ENCODE measurements around the gene NELFE. TPM values are rescaled to one million over a fixed set of nuclear protein-coding genes. Genes with fewer than 3 reads are reported as not detected.
"Not testable (repeated sequence)": the region's sequence is repeated elsewhere in the genome, so short reads cannot be mapped to it uniquely, and the experiment has no call there.

The NELFE gene, protein sequence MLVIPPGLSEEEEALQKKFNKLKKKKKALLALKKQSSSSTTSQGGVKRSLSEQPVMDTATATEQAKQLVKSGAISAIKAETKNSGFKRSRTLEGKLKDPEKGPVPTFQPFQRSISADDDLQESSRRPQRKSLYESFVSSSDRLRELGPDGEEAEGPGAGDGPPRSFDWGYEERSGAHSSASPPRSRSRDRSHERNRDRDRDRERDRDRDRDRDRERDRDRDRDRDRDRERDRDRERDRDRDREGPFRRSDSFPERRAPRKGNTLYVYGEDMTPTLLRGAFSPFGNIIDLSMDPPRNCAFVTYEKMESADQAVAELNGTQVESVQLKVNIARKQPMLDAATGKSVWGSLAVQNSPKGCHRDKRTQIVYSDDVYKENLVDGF
- total RNA-seq (2022) (141 and 157 TPM in 2 replicates), Bru-seq, nascent RNA (percentile 81 among the genes with signal in this experiment), BruChase-seq, experiment 1, labeled RNA remaining after a 6-hour chase (percentile 89 among the genes with signal in this experiment), BruChase-seq, experiment 2, labeled RNA remaining after a 2-hour chase (percentile 80 among the genes with signal in this experiment)
- long read RNA-seq, transcript NELFE-208 (10 exons, 1,543 nt): minor isoform, 11 of 329 reads
- long read RNA-seq, transcript NELFE-202 (11 exons, 1,584 nt): major isoform, 240 of 329 reads
- long read RNA-seq, partial matches to known transcripts: 19 of 329 reads
- long read RNA-seq, other reads (novel, unspliced or antisense): 59 of 329 reads

DNA sequence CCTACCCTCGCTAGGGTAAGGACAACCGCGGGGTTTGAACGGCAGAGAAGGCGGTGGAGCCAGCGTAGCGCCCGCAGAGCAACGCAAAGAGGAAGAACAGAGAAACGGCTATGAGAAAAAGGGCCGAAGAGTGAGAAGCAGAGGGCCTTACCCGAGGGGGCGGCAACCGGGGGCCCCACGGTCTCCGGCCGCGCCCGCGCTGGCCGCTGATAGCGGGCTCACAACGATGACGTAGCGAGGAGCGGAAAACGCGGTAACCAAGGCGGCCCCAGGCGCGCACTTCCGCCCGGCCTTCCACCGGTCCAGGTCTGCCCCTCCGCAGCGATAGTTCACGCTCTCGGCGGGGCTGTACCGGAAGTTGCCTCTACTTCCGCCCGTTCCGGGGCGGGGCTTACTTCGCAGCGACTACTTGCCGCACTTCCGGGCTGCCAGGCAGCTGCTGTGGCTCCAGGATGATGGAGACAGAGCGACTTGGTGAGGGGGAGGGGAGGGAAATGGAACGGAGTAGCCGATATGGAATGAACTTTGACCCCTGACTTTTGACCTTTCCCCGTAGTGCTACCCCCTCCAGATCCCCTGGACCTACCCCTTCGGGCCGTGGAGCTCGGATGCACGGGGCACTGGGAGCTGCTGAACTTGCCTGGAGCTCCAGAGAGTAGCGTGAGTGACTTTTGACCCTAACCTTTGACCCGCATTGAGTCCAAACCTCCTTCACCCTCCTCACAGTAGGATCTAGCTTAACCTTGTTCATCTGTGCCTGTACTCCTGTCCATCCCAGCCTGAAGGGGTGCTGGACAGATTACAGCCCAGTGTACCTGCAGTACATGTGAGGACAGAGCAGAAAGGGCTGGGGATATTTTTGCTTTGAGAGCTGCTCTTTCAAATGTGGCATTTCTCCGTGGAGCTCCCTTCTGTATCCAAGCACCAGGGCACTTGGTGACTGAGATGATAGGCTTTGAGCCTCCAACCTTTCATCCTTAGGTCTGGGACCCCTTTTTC is at the start of gene NELFE, which contains the start of gene SKIC2:
Gene NELFE (minus strand): TSS at position 231 of the 999 bp plus-strand sequence. CDS start 525 bp downstream, outside the sequence.
Gene SKIC2 (plus strand): TSS at position 435 of the 999 bp plus-strand sequence. CDS start 18 bp downstream, at position 453.
- H3K27me3 Mint-ChIP-seq (ENCODE audit: unreplicated experiment): no peaks in the 10 kb centered on the region
- peak within 1 kb of the TSS; percentile 97 for H3K27ac Mint-ChIP-seq (ENCODE audit: unreplicated experiment)
- H3K4me3 Mint-ChIP-seq (ENCODE audit: low read depth, unreplicated experiment): peak within 1 kb of the TSS; percentile 97
- BruUV-seq (replicated peaks): TSS peak; percentile 49
- no peaks in the 10 kb centered on the region for H3K9me3 Mint-ChIP-seq (ENCODE audit: low read depth, unreplicated experiment)
- CTCF ChIA-PET: interaction anchor here (0.6 to 1.9 kb wide), 5 partner anchors 13 to 80 kb away, joined by 3 to 14 read pairs (median 4); partner anchors contain the start of genes CFB, EHMT2 and SLC44A4
- intact Hi-C loops (cut with micrococcal nuclease; ENCODE audit: unreplicated experiment): loop anchor here (5.0 kb wide), 1 partner anchor 218 kb away; the partner anchor contains the start of genes AGPAT1 and RNF5
- DNase-seq: peak; percentile 100
- TF ChIP-seq, protein P1, sequence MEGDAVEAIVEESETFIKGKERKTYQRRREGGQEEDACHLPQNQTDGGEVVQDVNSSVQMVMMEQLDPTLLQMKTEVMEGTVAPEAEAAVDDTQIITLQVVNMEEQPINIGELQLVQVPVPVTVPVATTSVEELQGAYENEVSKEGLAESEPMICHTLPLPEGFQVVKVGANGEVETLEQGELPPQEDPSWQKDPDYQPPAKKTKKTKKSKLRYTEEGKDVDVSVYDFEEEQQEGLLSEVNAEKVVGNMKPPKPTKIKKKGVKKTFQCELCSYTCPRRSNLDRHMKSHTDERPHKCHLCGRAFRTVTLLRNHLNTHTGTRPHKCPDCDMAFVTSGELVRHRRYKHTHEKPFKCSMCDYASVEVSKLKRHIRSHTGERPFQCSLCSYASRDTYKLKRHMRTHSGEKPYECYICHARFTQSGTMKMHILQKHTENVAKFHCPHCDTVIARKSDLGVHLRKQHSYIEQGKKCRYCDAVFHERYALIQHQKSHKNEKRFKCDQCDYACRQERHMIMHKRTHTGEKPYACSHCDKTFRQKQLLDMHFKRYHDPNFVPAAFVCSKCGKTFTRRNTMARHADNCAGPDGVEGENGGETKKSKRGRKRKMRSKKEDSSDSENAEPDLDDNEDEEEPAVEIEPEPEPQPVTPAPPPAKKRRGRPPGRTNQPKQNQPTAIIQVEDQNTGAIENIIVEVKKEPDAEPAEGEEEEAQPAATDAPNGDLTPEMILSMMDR (IDR thresholded peaks at IDR 0.05; ENCODE audit: unreplicated experiment): no peak
- H3K4me1 Mint-ChIP-seq (ENCODE audit: low read depth, unreplicated experiment): peaks cover 15% of the 10 kb centered on the region
- peaks cover 83% of the 10 kb centered on the region for H3K36me3 Mint-ChIP-seq (ENCODE audit: insufficient read depth, unreplicated experiment)

DNA sequence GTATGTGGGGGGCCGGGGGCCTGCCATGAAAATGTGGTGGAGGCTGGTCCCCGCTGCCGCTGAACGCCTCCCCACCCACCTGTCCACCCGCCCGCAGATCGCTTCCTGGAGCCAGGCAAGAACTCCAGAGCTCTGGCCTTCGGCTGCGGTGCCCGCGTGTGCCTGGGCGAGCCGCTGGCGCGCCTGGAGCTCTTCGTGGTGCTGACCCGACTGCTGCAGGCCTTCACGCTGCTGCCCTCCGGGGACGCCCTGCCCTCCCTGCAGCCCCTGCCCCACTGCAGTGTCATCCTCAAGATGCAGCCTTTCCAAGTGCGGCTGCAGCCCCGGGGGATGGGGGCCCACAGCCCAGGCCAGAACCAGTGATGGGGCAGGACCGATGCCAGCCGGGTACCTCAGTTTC is 49.3 kb upstream of the NELFE start:
- H3K4me3 Mint-ChIP-seq (ENCODE audit: low read depth, unreplicated experiment): not testable (repeated sequence)

DNA sequence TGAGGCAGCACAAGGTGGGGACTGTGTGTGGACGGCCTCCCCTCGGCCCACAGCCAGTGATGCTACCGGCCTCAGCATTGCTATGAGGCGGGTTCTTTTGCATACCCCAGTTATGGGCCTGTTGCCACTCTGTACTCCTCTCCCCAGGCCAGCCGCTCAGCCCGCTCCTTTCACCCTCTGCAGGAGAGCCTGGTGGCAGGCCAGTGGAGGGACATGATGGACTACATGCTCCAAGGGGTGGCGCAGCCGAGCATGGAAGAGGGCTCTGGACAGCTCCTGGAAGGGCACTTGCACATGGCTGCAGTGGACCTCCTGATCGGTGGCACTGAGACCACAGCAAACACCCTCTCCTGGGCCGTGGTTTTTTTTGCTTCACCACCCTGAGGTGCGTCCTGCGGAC is 48.3 kb upstream of the NELFE start:
- CTCF ChIA-PET: not testable (repeated sequence)

More for the DNA sequence above, 49.3 kb upstream of the NELFE start:
- H3K9me3 Mint-ChIP-seq (ENCODE audit: low read depth, unreplicated experiment); DNase-seq; H3K36me3 Mint-ChIP-seq (ENCODE audit: insufficient read depth, unreplicated experiment); BruUV-seq (replicated peaks); intact Hi-C loops (cut with micrococcal nuclease; ENCODE audit: unreplicated experiment); CTCF ChIA-PET; H3K4me1 Mint-ChIP-seq (ENCODE audit: low read depth, unreplicated experiment); H3K27ac Mint-ChIP-seq (ENCODE audit: unreplicated experiment): not testable (repeated sequence)
- H3K27me3 Mint-ChIP-seq (ENCODE audit: unreplicated experiment): peaks cover 32% of the 10 kb centered on the region

DNA sequence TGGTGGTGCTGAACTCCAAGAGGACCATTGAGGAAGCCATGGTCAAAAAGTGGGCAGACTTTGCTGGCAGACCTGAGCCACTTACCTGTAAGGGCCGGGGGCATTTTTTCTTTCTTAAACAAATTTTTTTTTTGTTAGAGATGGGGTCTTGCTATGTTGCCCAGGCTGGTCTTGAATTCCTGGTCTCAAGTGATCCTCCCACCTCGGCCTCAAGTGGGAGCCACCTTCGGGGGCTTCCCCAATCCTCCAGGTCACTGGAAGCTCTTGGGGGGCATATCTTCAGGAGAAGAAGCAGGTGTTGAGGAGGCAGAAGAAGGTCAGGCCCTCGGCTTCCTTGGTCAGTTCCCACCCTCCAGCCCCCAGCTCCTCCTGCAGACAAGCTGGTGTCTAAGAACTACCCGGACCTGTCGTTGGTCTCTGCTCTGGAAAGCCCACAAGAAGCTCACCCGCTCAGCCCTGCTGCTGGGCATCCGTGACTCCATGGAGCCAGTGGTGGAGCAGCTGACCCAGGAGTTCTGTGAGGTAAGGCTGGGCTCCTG is 47.3 kb upstream of the NELFE start:
- H3K27me3 Mint-ChIP-seq (ENCODE audit: unreplicated experiment): peaks cover 32% of the 10 kb centered on the region
- BruUV-seq (replicated peaks); H3K36me3 Mint-ChIP-seq (ENCODE audit: insufficient read depth, unreplicated experiment); H3K4me1 Mint-ChIP-seq (ENCODE audit: low read depth, unreplicated experiment); H3K27ac Mint-ChIP-seq (ENCODE audit: unreplicated experiment); intact Hi-C loops (cut with micrococcal nuclease; ENCODE audit: unreplicated experiment); H3K4me3 Mint-ChIP-seq (ENCODE audit: low read depth, unreplicated experiment); CTCF ChIA-PET; H3K9me3 Mint-ChIP-seq (ENCODE audit: low read depth, unreplicated experiment): not testable (repeated sequence)
- DNase-seq: peak; percentile 4

More for the DNA sequence above, 48.3 kb upstream of the NELFE start:
- peaks cover 32% of the 10 kb centered on the region for H3K27me3 Mint-ChIP-seq (ENCODE audit: unreplicated experiment)
- H3K27ac Mint-ChIP-seq (ENCODE audit: unreplicated experiment); H3K4me3 Mint-ChIP-seq (ENCODE audit: low read depth, unreplicated experiment); intact Hi-C loops (cut with micrococcal nuclease; ENCODE audit: unreplicated experiment); H3K4me1 Mint-ChIP-seq (ENCODE audit: low read depth, unreplicated experiment); BruUV-seq (replicated peaks); H3K9me3 Mint-ChIP-seq (ENCODE audit: low read depth, unreplicated experiment); H3K36me3 Mint-ChIP-seq (ENCODE audit: insufficient read depth, unreplicated experiment): not testable (repeated sequence)
- DNase-seq: peak; percentile 1

DNA sequence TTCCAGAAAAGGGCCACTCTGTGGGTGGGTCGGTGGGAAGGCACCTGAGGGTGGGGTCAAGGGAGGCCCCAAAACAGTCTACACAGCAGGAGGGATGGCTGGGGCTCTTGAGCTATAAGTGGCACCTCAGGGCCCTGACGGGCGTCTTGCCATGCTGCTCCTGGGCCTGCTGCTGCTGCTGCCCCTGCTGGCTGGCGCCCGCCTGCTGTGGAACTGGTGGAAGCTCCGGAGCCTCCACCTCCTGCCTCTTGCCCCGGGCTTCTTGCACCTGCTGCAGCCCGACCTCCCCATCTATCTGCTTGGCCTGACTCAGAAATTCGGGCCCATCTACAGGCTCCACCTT is 46.7 kb upstream of the NELFE start:
- BruUV-seq (replicated peaks); intact Hi-C loops (cut with micrococcal nuclease; ENCODE audit: unreplicated experiment); CTCF ChIA-PET; H3K4me1 Mint-ChIP-seq (ENCODE audit: low read depth, unreplicated experiment); H3K27ac Mint-ChIP-seq (ENCODE audit: unreplicated experiment); H3K9me3 Mint-ChIP-seq (ENCODE audit: low read depth, unreplicated experiment); H3K4me3 Mint-ChIP-seq (ENCODE audit: low read depth, unreplicated experiment); H3K36me3 Mint-ChIP-seq (ENCODE audit: insufficient read depth, unreplicated experiment): not testable (repeated sequence)
- peaks cover 32% of the 10 kb centered on the region for H3K27me3 Mint-ChIP-seq (ENCODE audit: unreplicated experiment)
- peak; percentile 8 for DNase-seq

DNA sequence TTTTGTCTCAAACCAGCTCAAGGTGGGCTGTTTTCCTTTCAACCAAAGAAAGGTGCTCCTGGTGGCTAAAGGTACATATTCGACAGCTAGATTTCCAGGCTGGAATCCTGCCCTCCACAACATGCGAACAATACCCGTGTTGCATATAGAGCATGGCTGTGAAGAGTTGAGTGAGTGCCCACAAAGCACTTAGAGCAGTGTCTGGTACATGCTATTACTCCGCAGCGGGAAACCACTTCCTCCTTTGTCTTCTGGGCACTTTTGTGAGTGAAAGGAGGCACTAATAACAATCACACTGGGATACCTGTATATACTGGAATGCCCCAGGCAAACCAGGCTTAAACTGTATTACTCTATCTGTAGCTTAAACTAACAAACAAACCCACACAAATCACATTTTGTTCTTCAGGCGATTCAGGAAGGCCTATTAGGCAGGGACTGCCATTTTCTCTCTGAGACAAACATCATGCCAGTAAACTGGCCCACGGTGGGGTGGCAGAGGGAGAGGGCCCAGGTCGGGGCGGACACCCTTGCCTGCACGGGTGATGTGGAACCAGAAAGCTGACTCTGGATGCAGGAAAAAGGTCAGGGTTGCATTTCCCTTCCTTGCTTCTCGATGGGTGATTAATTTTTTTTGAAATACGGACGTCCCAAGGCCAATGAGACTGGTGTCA is 46.2 kb upstream of the NELFE start:
- peak; percentile 2 for DNase-seq
- H3K4me3 Mint-ChIP-seq (ENCODE audit: low read depth, unreplicated experiment); H3K27ac Mint-ChIP-seq (ENCODE audit: unreplicated experiment); CTCF ChIA-PET; intact Hi-C loops (cut with micrococcal nuclease; ENCODE audit: unreplicated experiment); H3K9me3 Mint-ChIP-seq (ENCODE audit: low read depth, unreplicated experiment); H3K4me1 Mint-ChIP-seq (ENCODE audit: low read depth, unreplicated experiment); H3K36me3 Mint-ChIP-seq (ENCODE audit: insufficient read depth, unreplicated experiment): not testable (repeated sequence)
- H3K27me3 Mint-ChIP-seq (ENCODE audit: unreplicated experiment): peaks cover 32% of the 10 kb centered on the region
- BruUV-seq (replicated peaks): TSS peak; percentile 34

DNA sequence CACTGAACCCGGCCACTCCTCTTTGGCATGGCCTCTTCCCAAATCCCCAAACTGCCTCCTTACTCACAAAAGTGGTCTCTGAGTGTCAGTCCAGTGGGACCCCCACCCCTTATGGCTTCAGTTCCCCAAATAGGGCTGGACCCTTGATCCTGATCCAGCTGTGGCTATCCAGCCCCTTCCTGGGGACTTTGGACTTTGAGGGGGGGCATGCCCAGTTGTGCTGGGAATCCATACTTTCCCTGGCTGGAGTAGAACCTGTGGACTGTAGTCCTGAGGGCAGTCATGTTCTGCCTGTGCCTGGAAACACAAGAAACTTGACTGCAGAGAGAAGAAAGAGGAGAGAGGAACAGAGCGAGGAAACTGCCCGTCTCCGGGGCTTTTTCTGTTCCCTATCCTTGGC is 45.6 kb upstream of the NELFE start:
- H3K9me3 Mint-ChIP-seq (ENCODE audit: low read depth, unreplicated experiment); H3K27ac Mint-ChIP-seq (ENCODE audit: unreplicated experiment); intact Hi-C loops (cut with micrococcal nuclease; ENCODE audit: unreplicated experiment); BruUV-seq (replicated peaks); H3K4me3 Mint-ChIP-seq (ENCODE audit: low read depth, unreplicated experiment); H3K4me1 Mint-ChIP-seq (ENCODE audit: low read depth, unreplicated experiment); CTCF ChIA-PET; H3K36me3 Mint-ChIP-seq (ENCODE audit: insufficient read depth, unreplicated experiment): not testable (repeated sequence)
- peaks cover 32% of the 10 kb centered on the region for H3K27me3 Mint-ChIP-seq (ENCODE audit: unreplicated experiment)
- DNase-seq: peak; percentile 2

DNA sequence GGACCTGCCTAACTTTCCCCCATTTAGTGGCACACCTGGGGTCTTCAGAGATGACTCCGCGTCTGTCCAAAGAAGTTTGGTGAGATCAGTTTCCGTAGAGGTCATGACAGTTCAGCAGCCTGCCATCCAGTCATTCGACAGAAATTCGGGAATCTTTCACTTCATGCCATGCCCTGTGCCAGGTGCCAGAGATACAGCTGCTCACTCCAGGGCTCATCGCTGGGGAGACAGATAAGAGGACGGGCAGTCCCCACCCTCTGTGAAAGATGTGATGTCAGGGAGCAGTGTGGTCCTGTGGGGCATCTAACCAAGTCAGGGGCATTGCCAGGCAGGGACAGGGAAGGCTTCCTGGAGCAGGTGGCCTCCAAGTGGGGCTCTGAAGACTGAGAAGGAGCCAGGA is 44.5 kb upstream of the NELFE start:
- BruUV-seq (replicated peaks); H3K36me3 Mint-ChIP-seq (ENCODE audit: insufficient read depth, unreplicated experiment); H3K4me3 Mint-ChIP-seq (ENCODE audit: low read depth, unreplicated experiment); H3K27ac Mint-ChIP-seq (ENCODE audit: unreplicated experiment); intact Hi-C loops (cut with micrococcal nuclease; ENCODE audit: unreplicated experiment); H3K9me3 Mint-ChIP-seq (ENCODE audit: low read depth, unreplicated experiment); H3K4me1 Mint-ChIP-seq (ENCODE audit: low read depth, unreplicated experiment); CTCF ChIA-PET; DNase-seq: not testable (repeated sequence)
- H3K27me3 Mint-ChIP-seq (ENCODE audit: unreplicated experiment): peaks cover 32% of the 10 kb centered on the region
